GM12864 (cell line): ENCODE results near the gene CTCF.

ENCODE experiments used
- DNase-seq: peaks from one replicate; pipeline ENCODE4 v3.0.0-alpha.2; 2011; ENCODE audit warnings: low read depth
- H3K4me3 ChIP-seq: 2 replicates; pipeline ENCODE4 v1.5.1; 2011; ENCODE audit warnings: mild to moderate bottlenecking, low read depth, low read length, control low read depth
- TF ChIP-seq, protein P1 (sequence below): IDR thresholded peaks from 2 replicates; pipeline ENCODE4 v1.5.1; 2011; ENCODE audit warnings: low read depth, mild to moderate bottlenecking, moderate library complexity, low read length, control low read depth, inconsistent platforms; ENCODE audit errors: missing control alignments

Gene CTCF

DNA sequence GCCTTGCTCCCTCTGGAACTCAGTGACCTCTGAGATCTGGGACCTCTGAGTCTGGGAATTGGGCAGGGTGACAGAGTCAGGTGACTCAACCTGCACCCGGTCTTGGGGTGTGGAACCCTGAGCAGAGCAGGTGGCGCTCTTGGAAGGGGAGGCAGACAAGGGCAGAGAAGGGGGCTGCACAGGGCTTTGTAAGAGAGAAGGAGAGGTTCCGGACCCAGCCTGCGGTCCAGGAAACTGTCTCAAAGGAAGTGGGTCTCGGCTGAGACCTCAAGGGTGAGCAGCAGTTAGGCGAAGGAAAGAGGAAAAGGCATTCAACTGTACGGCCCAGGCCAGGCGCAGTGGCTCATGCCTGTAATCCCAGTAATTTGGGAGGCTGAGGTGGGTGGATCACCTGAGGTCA lies 43.6 kb upstream of the CTCF start:
- DNase-seq = no peak
- TF ChIP-seq, protein P1, sequence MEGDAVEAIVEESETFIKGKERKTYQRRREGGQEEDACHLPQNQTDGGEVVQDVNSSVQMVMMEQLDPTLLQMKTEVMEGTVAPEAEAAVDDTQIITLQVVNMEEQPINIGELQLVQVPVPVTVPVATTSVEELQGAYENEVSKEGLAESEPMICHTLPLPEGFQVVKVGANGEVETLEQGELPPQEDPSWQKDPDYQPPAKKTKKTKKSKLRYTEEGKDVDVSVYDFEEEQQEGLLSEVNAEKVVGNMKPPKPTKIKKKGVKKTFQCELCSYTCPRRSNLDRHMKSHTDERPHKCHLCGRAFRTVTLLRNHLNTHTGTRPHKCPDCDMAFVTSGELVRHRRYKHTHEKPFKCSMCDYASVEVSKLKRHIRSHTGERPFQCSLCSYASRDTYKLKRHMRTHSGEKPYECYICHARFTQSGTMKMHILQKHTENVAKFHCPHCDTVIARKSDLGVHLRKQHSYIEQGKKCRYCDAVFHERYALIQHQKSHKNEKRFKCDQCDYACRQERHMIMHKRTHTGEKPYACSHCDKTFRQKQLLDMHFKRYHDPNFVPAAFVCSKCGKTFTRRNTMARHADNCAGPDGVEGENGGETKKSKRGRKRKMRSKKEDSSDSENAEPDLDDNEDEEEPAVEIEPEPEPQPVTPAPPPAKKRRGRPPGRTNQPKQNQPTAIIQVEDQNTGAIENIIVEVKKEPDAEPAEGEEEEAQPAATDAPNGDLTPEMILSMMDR = no peak
- peak overlapping the region; percentile 47 for H3K4me3 ChIP-seq

DNA sequence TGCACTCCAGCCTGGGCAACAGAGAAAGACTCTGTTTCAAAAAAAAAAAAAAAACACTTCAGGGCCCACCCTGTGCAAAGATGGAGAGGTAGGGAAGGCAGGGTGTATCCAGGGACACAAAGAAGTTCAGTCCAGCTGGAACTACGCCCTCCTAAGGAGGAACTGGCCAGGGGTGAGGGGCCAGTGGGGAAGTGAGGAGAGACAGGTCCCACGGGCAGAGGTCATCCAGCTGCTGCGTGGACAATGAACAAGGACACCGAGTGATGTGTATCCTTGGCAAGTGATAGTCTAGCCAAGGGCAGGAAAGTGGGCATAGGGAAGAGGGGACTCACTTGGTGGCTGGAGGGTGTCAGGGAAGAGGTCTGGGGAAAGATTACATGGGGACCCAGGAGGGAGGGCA lies 43.1 kb upstream of the CTCF start:
- peak overlapping the region; percentile 47 for H3K4me3 ChIP-seq
- TF ChIP-seq, protein P1 = no peak
- DNase-seq = no peak

DNA sequence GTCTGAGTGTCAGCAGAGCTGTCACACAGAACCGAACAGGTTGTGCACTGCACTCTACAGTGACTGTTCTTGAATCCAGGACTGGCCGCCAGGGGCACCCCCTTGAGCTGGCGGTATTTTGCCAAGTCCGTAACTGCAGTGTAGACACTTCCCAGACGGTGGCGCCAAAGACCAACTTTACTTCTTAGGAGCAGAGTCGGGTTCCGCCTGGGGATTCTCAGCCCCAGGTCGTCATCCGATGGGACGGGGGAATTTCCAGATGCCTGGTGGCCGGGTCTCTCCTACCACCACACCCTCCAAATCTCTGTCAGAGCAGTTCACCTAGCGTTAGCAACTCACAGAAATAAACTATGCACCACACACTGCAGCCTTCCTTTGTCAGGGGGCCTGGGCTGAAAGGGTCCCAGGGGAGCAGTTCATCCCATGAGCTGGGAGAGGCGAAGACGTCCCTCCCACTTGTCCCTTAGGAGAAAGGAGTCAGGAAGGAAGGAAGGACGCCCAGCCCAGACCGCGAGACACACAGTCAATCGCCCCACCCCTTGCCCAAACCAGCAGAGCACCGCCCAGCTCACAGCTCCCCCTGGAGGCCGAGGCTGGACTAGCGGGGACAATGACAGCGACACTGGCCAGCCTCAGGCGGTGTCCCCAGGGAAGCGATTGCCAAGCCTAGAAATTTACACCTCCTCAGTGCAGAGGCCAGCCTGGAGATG lies 41.1 kb upstream of the CTCF start:
- DNase-seq = peak; percentile 90
- peak overlapping the region; percentile 49 for H3K4me3 ChIP-seq
- TF ChIP-seq, protein P1 = peak; percentile 99

DNA sequence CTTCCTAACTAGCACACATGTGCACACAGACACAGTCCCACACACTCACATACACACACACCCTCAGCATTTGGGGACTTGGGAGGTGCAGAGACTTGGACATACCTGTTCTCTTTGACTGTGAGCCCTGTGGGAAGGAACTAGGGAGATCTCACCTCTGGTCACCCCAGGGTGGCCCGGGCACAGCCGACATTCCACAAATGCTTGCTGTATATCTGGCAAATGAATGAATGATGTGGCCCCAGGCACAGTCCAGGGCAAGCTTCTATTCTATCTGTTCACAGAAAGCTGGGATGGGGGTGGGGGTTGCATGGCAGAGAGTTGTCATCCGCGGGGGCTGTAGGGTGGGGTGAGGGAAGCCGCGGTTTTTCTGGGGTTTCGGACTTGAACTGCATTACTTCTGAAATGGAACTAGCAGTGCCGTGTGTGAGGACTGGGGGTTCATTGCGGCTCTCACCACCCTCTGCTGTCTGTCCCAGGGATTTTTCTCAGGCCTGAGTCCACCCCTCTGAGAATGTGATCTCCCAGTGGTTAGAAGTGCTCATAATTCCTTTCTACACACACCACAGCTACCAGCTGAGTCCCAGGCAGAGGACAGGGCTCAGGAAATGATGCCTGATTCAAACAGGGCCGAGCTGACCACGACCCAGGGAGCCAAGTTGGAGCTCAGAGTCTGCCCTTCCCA lies 37.0 kb upstream of the CTCF start:
- TF ChIP-seq, protein P1 = no peak
- H3K4me3 ChIP-seq = no peak overlapping the region
- no peak for DNase-seq

DNA sequence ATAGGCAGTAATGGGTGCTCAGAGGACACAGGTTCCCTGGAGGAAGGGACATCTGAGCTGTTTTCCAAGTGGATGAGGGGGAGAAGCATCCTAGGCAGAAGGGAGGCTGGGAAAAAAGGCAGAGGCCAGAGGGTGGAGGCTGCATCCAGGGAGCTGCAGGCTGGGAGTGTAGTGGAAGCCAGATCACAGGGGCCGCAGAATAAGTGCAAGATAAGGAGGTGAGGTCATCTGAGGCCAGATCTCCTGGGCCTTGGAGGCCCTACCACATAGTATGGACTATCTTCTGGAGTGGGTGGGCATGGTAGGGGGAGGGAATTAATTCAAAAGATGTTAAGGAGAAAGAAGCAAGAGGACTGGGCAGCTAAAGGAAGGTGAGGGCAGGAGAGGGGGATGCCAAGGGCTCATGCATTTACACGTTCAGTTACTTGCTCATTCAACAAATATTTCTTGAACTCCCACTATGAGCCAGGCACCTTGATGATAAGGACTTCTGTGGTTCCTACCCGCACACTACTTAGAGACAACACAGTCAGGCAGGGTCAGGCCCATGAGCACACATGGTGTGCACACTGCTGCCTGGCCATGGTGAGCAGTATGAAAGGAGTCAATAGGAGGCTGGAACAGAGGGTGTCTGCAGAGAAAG lies 36.1 kb upstream of the CTCF start:
- no peak for DNase-seq
- no peak overlapping the region for H3K4me3 ChIP-seq
- TF ChIP-seq, protein P1 = no peak

DNA sequence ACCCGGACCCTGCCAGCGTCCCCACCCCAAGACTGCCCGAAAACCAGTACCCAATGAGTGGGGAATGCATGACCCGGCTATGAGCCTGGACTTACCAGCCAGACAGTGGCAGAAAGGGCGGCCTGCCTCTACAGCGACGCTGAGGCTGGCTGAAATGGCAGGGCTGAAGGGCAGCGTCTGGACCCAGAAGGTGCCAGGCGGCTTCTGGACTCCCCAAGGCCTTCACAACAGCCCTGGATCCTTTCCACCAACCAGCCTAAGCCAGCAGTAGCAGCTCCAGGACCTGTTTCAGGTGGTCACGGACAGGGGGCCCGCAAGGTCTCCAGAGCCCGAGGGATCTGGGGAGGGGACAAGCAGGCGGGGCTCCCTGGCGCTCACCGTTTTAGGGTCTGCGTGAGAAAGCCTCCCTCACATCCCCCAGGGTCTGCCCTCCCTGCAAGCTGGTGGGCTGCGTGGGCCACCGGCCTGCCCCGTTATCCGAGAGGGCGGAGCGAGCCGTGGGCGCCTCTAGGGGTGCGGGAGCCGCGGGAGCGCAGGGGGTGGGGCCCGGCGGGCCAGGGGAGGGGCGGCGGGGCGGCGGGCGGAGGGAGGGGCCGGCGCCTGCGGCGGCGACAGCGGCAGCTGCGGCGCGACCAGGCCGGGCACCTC lies 34.0 kb upstream of the CTCF start, which contains the start of gene RIPOR1:
Gene RIPOR1, plus strand, starts transcription at position 608 of the 648 bp plus-strand sequence. CDS start 9,618 bp downstream, outside the sequence.
- H3K4me3 ChIP-seq = peak within 1 kb of the TSS; percentile 71
- TF ChIP-seq, protein P1 = no peak
- no peak for DNase-seq
